HUES64 (cell line): ENCODE data around the gene CNTF.

Source experiments
- H3K27ac ChIP-seq: 2 replicates; pipeline ENCODE4 v1.7.0; 2013; ENCODE audit warnings: low read depth, low read length, inconsistent platforms
- H3K27me3 ChIP-seq: 2 replicates; pipeline ENCODE4 v1.6.1; 2013; ENCODE audit warnings: mild to moderate bottlenecking, low read length; ENCODE audit not compliant: insufficient read depth
- H3K36me3 ChIP-seq: 2 replicates; pipeline ENCODE4 v1.6.1; 2013; ENCODE audit warnings: mild to moderate bottlenecking, low read length; ENCODE audit not compliant: insufficient read depth
- H3K4me1 ChIP-seq: 2 replicates; pipeline ENCODE4 v1.6.1; 2013; ENCODE audit warnings: mild to moderate bottlenecking, low read length, moderate library complexity; ENCODE audit not compliant: insufficient read depth
- H3K4me3 ChIP-seq: 2 replicates; pipeline ENCODE4 v1.5.1; 2013; ENCODE audit warnings: mild to moderate bottlenecking, low read length, moderate library complexity
- H3K9ac ChIP-seq: 2 replicates; pipeline ENCODE4 v1.6.1; 2013; ENCODE audit warnings: mild to moderate bottlenecking, low read depth, low read length
- H3K9me3 ChIP-seq: 2 replicates; pipeline ENCODE4 v1.6.1; 2013; ENCODE audit warnings: low read depth, low read length; ENCODE audit not compliant: insufficient read depth
- WGBS: fragments of 150-250, 120-280 bp; methylation state at CpG from one replicate; pipeline ENCODE4 v1.1.7; 2013; ENCODE audit warnings: missing lambda C conversion rate; 5-methylcytosine and 5-hydroxymethylcytosine counted together

The CNTF gene

GRCh38 chr11:58645854-58646253 lies 23.4 kb downstream of the CNTF start:
- H3K4me1 ChIP-seq = no peaks in the 10 kb centered on the region
- H3K27me3 ChIP-seq = no peaks in the 10 kb centered on the region
- H3K9ac ChIP-seq = no peak overlapping the region
- H3K36me3 ChIP-seq = no peaks in the 10 kb centered on the region
- no peak overlapping the region for H3K27ac ChIP-seq
- H3K4me3 ChIP-seq = no peak overlapping the region
- H3K9me3 ChIP-seq = peaks cover 20% of the 10 kb centered on the region; the same call in 1 of the 2 replicates

DNA sequence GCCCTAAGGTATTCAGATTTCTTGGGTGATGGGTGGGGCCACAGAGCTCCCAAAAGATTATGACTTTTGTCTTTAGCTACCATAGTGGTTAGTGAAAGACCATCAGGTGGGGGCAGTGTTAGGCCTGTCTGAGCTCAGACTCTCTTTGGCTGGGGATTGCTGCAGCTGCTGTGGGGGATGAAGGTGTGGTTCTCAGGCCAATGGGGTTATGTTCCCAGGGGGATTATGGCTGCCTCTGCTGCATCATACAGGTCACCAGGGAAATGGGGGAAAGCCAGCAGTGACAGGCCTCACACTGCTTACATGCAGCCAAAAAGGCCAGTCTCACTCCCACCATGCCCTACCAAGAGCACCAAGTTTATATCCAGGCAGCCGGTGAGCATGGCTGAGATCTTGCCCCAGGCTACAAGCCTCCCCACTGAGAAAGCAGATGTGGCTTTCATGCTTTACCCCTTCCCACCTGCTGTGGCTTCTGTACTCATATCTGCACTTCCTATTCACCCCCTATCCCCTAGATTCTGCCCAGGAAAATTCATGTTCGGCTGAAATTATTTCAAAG lies 24.8 kb downstream of the CNTF start:
- H3K27ac ChIP-seq = no peak overlapping the region
- peaks cover 8% of the 10 kb centered on the region; the same call in 1 of the 2 replicates for H3K4me1 ChIP-seq
- H3K27me3 ChIP-seq = no peaks in the 10 kb centered on the region
- 89% methylated on average over 2 of the region's 2 CpGs for WGBS
- no peak overlapping the region for H3K4me3 ChIP-seq
- H3K9me3 ChIP-seq = peaks cover 20% of the 10 kb centered on the region; the same call in 1 of the 2 replicates
- H3K9ac ChIP-seq = no peak overlapping the region
- H3K36me3 ChIP-seq = no peaks in the 10 kb centered on the region

- Histone ChIP-seq H3K27me3 (no peaks in the 10 kb centered on the region), H3K27ac (no peak overlapping the region), H3K9me3 (peaks cover 20% of the 10 kb centered on the region; the same call in 1 of the 2 replicates), H3K4me3 (no peak overlapping the region), H3K9ac (no peak overlapping the region), H3K36me3 (no peaks in the 10 kb centered on the region), H3K4me1 (peaks cover 13% of the 10 kb centered on the region; the same call in 1 of the 2 replicates)
- WGBS = 73% methylated on average over 1 of the region's 1 CpG
Measured at GRCh38 chr11:58647866-58648265, 25.4 kb downstream of the CNTF start.

GRCh38 chr11:58649623-58650022 lies 27.2 kb downstream of the CNTF start:
- Histone ChIP-seq H3K27me3 (peaks cover 4% of the 10 kb centered on the region; the same call in 1 of the 2 replicates), H3K27ac (no peak overlapping the region), H3K4me1 (peaks cover 13% of the 10 kb centered on the region; the same call in 1 of the 2 replicates), H3K9me3 (peaks cover 18% of the 10 kb centered on the region; the same call in 1 of the 2 replicates), H3K36me3 (no peaks in the 10 kb centered on the region), H3K9ac (no peak overlapping the region), H3K4me3 (no peak overlapping the region)

DNA sequence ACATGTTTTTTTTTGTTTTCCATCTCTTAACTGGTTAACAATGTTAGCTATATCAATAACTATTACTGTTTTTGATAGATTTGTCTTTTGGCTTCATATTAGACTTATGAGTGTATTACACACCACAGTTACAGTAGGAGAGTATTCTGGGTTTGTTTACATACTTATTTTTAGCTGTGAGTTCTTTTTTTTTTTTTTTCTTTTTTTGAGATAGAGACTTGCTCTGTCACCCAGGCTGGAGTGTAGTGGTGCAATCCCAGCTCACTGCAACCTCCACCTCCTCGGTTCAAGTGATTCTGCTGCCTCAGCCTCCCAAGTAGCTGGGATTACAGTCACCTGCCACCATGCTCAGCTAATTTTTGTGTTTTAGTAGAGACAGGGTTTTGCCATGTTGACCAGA lies 28.0 kb downstream of the CNTF start:
- H3K27me3 ChIP-seq = peaks cover 4% of the 10 kb centered on the region; the same call in 1 of the 2 replicates
- H3K4me1 ChIP-seq = peaks cover 13% of the 10 kb centered on the region; the same call in 1 of the 2 replicates
- H3K4me3 ChIP-seq = no peak overlapping the region
- WGBS = 100% methylated on average over 1 of the region's 1 CpG
- no peak overlapping the region for H3K27ac ChIP-seq
- H3K9me3 ChIP-seq = peaks cover 11% of the 10 kb centered on the region; the same call in 1 of the 2 replicates
- no peak overlapping the region for H3K9ac ChIP-seq
- H3K36me3 ChIP-seq = no peaks in the 10 kb centered on the region

DNA sequence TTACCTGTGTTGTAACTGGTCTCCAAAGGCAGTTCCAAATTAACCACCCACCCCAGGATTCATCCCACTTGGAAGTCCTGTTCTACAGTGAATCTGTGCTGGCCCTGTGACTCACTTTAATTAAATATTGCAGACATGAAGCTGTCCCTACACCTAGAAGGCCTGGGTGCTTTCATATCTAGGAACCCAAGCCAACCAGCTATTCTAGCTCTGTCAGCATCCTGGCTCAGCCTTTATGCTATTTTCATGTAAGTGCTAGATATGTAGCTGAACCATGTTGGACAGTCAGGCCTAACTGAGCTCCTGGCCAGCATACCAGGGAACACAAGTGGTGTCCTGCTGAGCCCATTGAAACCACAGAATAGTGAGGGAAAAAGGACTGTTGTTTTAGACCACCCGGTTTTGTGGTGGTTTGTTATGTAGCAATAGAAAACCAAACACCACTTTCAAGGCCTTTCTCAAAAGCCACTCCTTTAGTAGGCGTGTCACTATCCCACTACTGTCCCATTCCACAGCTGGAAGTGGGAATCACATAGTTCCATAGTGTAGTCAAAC lies 30.3 kb downstream of the CNTF start:
- whole genome bisulfite sequencing = 78% methylated on average over 1 of the region's 2 CpGs

DNA sequence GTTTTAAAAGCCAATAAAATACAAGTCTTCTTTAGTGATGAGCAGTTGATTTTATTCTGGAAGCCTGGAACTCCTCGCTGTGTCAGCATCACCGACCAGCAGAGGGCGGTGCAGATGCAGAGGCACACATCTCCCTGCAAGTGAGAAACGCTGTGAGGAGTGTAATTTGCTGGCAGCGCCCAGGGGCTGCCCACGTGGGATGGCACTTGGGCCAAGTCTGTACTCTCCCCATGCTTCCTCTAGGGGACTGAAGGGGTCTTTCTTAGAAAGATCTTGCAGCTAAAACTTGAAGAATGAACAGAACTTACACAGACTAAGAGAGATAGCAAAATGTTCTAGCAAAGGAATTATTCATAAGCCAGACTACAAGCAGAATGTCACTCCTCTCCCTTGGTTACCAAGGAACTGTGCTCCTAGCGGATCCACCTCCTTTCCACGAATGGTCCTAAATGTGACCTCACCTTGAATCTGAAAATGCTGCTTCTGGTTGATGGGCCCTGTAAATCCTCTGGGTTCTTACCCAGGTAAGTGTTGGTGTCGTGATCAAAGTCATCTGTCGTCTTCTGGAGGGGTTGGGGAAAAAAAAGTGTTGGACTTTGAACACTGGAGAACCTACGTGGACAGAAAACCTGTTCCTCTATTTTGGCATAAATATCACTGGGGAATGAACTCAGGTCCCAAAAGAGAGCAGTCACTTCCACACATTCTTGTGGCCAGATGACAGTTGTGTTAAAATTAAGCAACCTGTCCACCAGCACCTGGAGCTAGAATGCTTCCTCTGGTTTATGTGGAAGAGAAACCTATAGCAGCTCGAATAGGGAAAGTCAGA lies 31.8 kb downstream of the CNTF start:
- Histone ChIP-seq H3K36me3 (no peaks in the 10 kb centered on the region), H3K4me1 (peaks cover 13% of the 10 kb centered on the region; the same call in 1 of the 2 replicates), H3K9me3 (no peaks in the 10 kb centered on the region), H3K27ac (no peak overlapping the region), H3K27me3 (peaks cover 4% of the 10 kb centered on the region; the same call in 1 of the 2 replicates), H3K9ac (no peak overlapping the region), H3K4me3 (no peak overlapping the region)
- WGBS = 45% methylated on average over 12 of the region's 12 CpGs

More for the DNA sequence above, 30.3 kb downstream of the CNTF start:
- Histone ChIP-seq H3K36me3 (no peaks in the 10 kb centered on the region), H3K9ac (no peak overlapping the region), H3K4me1 (peaks cover 13% of the 10 kb centered on the region; the same call in 1 of the 2 replicates), H3K9me3 (no peaks in the 10 kb centered on the region), H3K4me3 (no peak overlapping the region), H3K27ac (peak overlapping the region; percentile 12; the same call in 1 of the 2 replicates), H3K27me3 (peaks cover 4% of the 10 kb centered on the region; the same call in 1 of the 2 replicates)

DNA sequence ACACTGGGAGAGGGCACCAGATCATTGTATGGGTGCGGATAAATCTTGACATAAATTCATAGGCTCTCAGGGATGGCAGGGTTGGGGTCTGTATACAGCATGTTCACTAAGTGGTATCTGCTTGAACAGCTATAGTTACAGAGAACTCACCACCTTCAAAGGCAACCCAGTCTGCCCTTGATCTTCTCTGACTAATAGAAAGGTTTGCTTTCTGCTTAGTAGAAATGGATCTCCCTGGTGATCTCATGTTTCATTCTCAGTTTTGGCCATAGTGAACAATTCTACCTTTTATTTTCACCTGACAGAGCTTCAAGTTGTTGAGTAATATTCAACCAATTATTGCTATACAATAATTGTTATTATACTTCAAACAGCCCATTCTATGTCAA lies 32.4 kb downstream of the CNTF start:
- H3K9me3 ChIP-seq = no peaks in the 10 kb centered on the region
- no peak overlapping the region for H3K9ac ChIP-seq
- no peak overlapping the region for H3K27ac ChIP-seq
- H3K4me1 ChIP-seq = peaks cover 13% of the 10 kb centered on the region; the same call in 1 of the 2 replicates
- H3K4me3 ChIP-seq = no peak overlapping the region
- peaks cover 4% of the 10 kb centered on the region; the same call in 1 of the 2 replicates for H3K27me3 ChIP-seq
- WGBS = 92% methylated on average over 1 of the region's 1 CpG
- no peaks in the 10 kb centered on the region for H3K36me3 ChIP-seq

DNA sequence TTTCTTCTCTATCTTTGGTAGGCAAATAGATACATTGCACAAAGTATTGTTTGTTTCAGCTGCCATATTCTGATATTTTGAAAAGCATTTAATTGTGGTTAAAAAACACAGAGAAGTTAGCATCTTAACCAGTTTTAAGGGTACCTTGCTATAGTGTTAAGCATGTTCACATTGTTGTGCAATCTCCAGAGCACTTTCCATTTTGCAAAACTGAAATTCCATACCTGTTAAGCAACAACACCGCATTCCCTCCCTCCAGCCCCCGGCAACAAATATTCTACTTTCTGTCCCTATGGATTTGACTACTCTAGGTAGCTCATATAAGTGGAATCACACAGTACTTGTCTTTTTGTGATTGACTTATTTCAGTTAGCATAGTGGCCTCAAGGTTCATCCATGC lies 33.9 kb downstream of the CNTF start:
- H3K27ac ChIP-seq = no peak overlapping the region
- 96% methylated on average over 2 of the region's 2 CpGs for WGBS
- no peak overlapping the region for H3K4me3 ChIP-seq
- no peaks in the 10 kb centered on the region for H3K36me3 ChIP-seq
- H3K9ac ChIP-seq = no peak overlapping the region
- no peaks in the 10 kb centered on the region for H3K9me3 ChIP-seq
- peaks cover 4% of the 10 kb centered on the region; the same call in 1 of the 2 replicates for H3K27me3 ChIP-seq
- peaks cover 13% of the 10 kb centered on the region; the same call in 1 of the 2 replicates for H3K4me1 ChIP-seq

- H3K27me3 ChIP-seq = peaks cover 4% of the 10 kb centered on the region; the same call in 1 of the 2 replicates
- H3K4me3 ChIP-seq = no peak overlapping the region
- H3K36me3 ChIP-seq = no peaks in the 10 kb centered on the region
- no peaks in the 10 kb centered on the region for H3K4me1 ChIP-seq
- no peaks in the 10 kb centered on the region for H3K9me3 ChIP-seq
- no peak overlapping the region for H3K27ac ChIP-seq
- H3K9ac ChIP-seq = no peak overlapping the region
- WGBS = 82% methylated on average over 3 of the region's 3 CpGs
Measured at GRCh38 chr11:58658623-58659022, 36.2 kb downstream of the CNTF start.

GRCh38 chr11:58659404-58659803 lies 36.9 kb downstream of the CNTF start:
- H3K9ac ChIP-seq = no peak overlapping the region
- no peaks in the 10 kb centered on the region for H3K36me3 ChIP-seq
- WGBS = 41% methylated on average over 1 of the region's 2 CpGs
- no peaks in the 10 kb centered on the region for H3K4me1 ChIP-seq
- H3K4me3 ChIP-seq = no peak overlapping the region
- peaks cover 2% of the 10 kb centered on the region; the same call in 1 of the 2 replicates for H3K27me3 ChIP-seq
- no peak overlapping the region for H3K27ac ChIP-seq
- H3K9me3 ChIP-seq = no peaks in the 10 kb centered on the region
